PC-3 (cell line): ENCODE data around the gene LUC7L. TPM values are rescaled to one million over a fixed set of nuclear protein-coding genes. Genes with fewer than 3 reads are reported as not detected.

Experiments used
- ATAC-seq: fragments of 200-7000 bp; cut with Tn5 transposase; 2 replicates; pipeline ENCODE4 v1.9.1; 2020; ENCODE audit warnings: mild to moderate bottlenecking, moderate library complexity
- BruUV-seq: library from RNA; stranded (reverse); fragments of 400-500 nt; replicated peaks from 2 replicates; lab custom pipeline; 2021; lab: Mats Ljungman, UMichigan
- CTCF ChIA-PET: fragments of 300-600 bp; sonication (Branson Sonifier 250); formaldehyde crosslinking; loops from one replicate; lab custom pipeline; 2022; ENCODE audit warnings: antibody characterized with exemption; lab: Charles Lee
- POLR2A ChIA-PET: fragments of 300-600 bp; sonication (Branson Sonifier 250); formaldehyde crosslinking; loops from one replicate; lab custom pipeline; 2022; ENCODE audit warnings: antibody characterized with exemption; ENCODE audit not compliant: unreplicated experiment; lab: Charles Lee
- DNase-seq: peaks from one replicate; pipeline ENCODE4 v3.0.0-alpha.2; 2015
- H2AFZ ChIP-seq: fragments of 300-600 bp; sonication (generic); 2 replicates; pipeline ENCODE4 v1.6.0; 2016; ENCODE audit warnings: antibody characterized with exemption, low read length
- H3F3A ChIP-seq: fragments of 300-600 bp; sonication (generic); one replicate; pipeline ENCODE4 v1.6.0; 2017; ENCODE audit warnings: antibody characterized with exemption, low read length, control low read depth, mild to moderate bottlenecking; ENCODE audit not compliant: unreplicated experiment
- H3K27ac ChIP-seq: fragments of 300-600 bp; sonication (generic); 2 replicates; pipeline ENCODE4 v1.5.1; 2016; ENCODE audit warnings: mild to moderate bottlenecking, low read length
- H3K27me3 ChIP-seq: fragments of 300-600 bp; sonication (generic); 2 replicates; pipeline ENCODE4 v1.6.1; 2016; ENCODE audit warnings: low read length, mixed read lengths
- H3K36me3 ChIP-seq: fragments of 300-600 bp; sonication (generic); 2 replicates; pipeline ENCODE4 v1.6.1; 2016; ENCODE audit warnings: low read depth, mixed run types, low read length, mixed read lengths
- H3K4me1 ChIP-seq: fragments of 300-600 bp; sonication (generic); 2 replicates; pipeline ENCODE4 v1.5.1; 2016; ENCODE audit warnings: low read length; ENCODE audit not compliant: insufficient read depth
- H3K4me2 ChIP-seq: fragments of 300-600 bp; sonication (generic); 2 replicates; pipeline ENCODE4 v1.6.0; 2016; ENCODE audit warnings: low read length
- H3K4me3 ChIP-seq: fragments of 300-600 bp; sonication (generic); 2 replicates; pipeline ENCODE4 v1.5.1; 2016; ENCODE audit warnings: mild to moderate bottlenecking, low read length, mixed read lengths
- H3K79me2 ChIP-seq: fragments of 300-600 bp; sonication (generic); 2 replicates; pipeline ENCODE4 v1.6.1; 2017; ENCODE audit warnings: low read length, mixed read lengths
- H3K9ac ChIP-seq: fragments of 300-600 bp; sonication (generic); 2 replicates; pipeline ENCODE4 v1.6.0; 2016; ENCODE audit warnings: mild to moderate bottlenecking, low read length
- H3K9me2 ChIP-seq: fragments of 300-600 bp; sonication (generic); replicated peaks from 2 replicates; pipeline ENCODE4 v1.6.1; 2016; ENCODE audit warnings: mixed run types, low read length, mixed read lengths
- H3K9me3 ChIP-seq: fragments of 300-600 bp; sonication (generic); 2 replicates; pipeline ENCODE4 v1.6.1; 2016; ENCODE audit warnings: low read length, mixed read lengths
- H4K20me1 ChIP-seq: fragments of 300-600 bp; sonication (generic); 2 replicates; pipeline ENCODE4 v1.6.1; 2016; ENCODE audit warnings: low read length, mixed read lengths
- EZH2 ChIP-seq: fragments of 300-600 bp; sonication (generic); IDR thresholded peaks from one replicate; pipeline ENCODE4 v1.6.1; 2017; ENCODE audit warnings: antibody characterized with exemption, mild to moderate bottlenecking, low read length; ENCODE audit not compliant: unreplicated experiment
- EZH2phosphoT487 ChIP-seq: fragments of 300-600 bp; sonication (generic); IDR thresholded peaks from 2 replicates; pipeline ENCODE4 v1.6.1; 2018; ENCODE audit warnings: mild to moderate bottlenecking, antibody characterized with exemption, low read length, borderline replicate concordance
- intact Hi-C: fragments of 100-400 bp; cut with micrococcal nuclease; formaldehyde crosslinking; loops from 2 replicates; pipeline ENCODE4 v1.9.0; 2023
- total RNA-seq: library from RNA; depleted of rRNA; stranded (reverse); fragments of >200 nt; gene quantifications from 2 replicates; pipeline ENCODE4 v1.2.3, GENCODE V29; 2014
- TF ChIP-seq, protein P1 (sequence below): fragments of 300-600 bp; sonication (generic); conservative IDR thresholded peaks from 2 replicates; pipeline ENCODE4 v1.5.1; 2017; ENCODE audit warnings: antibody characterized with exemption, low read depth, mild to moderate bottlenecking, low read length

Gene LUC7L
- total RNA-seq, 1 experiment from 2014 or later, result 46.0 TPM

DNA sequence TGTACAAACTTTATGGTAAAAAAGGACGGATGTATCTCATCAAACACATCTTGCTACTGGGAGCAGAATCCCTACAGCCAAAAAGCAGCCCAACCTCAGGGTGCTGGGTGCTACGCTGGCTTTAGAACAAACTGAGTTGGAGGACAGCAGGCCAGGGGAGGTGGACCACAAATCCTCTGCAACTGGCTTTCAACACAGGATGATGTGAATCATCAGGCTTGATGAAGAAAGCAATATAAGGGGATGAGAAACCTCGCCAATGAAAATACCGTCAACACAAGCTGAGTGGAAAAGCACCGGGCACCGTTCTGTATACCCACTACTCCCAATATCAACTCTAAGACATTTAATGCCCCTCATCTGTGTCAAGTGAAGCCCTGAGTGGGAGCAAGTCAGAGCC lies 34.7 kb downstream of the LUC7L start:
- TF ChIP-seq, protein P1, sequence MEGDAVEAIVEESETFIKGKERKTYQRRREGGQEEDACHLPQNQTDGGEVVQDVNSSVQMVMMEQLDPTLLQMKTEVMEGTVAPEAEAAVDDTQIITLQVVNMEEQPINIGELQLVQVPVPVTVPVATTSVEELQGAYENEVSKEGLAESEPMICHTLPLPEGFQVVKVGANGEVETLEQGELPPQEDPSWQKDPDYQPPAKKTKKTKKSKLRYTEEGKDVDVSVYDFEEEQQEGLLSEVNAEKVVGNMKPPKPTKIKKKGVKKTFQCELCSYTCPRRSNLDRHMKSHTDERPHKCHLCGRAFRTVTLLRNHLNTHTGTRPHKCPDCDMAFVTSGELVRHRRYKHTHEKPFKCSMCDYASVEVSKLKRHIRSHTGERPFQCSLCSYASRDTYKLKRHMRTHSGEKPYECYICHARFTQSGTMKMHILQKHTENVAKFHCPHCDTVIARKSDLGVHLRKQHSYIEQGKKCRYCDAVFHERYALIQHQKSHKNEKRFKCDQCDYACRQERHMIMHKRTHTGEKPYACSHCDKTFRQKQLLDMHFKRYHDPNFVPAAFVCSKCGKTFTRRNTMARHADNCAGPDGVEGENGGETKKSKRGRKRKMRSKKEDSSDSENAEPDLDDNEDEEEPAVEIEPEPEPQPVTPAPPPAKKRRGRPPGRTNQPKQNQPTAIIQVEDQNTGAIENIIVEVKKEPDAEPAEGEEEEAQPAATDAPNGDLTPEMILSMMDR, result no peak
- TF ChIP-seq EZH2phosphoT487 (no peak), EZH2 (no peak)
- H3K4me3 ChIP-seq, result no peak overlapping the region
- H3F3A ChIP-seq, result no peaks in the 10 kb centered on the region
- no peaks in the 10 kb centered on the region for H3K79me2 ChIP-seq
- ATAC-seq (no peak), DNase-seq (no peak)
- ChIA-PET POLR2A (no interaction called here), CTCF (interaction anchor here (0.6 kb wide), 1 partner anchor 34 kb away, joined by 3 read pairs; no protein-coding TSS in a partner anchor)
- H3K4me2 ChIP-seq, result no peak overlapping the region
- intact Hi-C loops, result no loop called here
- H3K9ac ChIP-seq, result no peak overlapping the region
- H4K20me1 ChIP-seq, result no peaks in the 10 kb centered on the region
- no peak overlapping the region for H2AFZ ChIP-seq
- no TSS peak for BruUV-seq
- H3K36me3 ChIP-seq, result peaks cover 26% of the 10 kb centered on the region
- H3K27ac ChIP-seq, result no peak overlapping the region
- no peaks in the 10 kb centered on the region for H3K9me3 ChIP-seq
- no peaks in the 10 kb centered on the region for H3K4me1 ChIP-seq
- no peaks in the 10 kb centered on the region for H3K9me2 ChIP-seq
- no peaks in the 10 kb centered on the region for H3K27me3 ChIP-seq

- CTCF ChIA-PET, result no interaction called here
- intact Hi-C loops, result no loop called here
- no peaks in the 10 kb centered on the region for H3K4me1 ChIP-seq
- no peak for TF ChIP-seq EZH2phosphoT487
- TF ChIP-seq, protein P1, result no peak
- no peak for TF ChIP-seq EZH2
- H3K4me3 ChIP-seq, result no peak overlapping the region
- ATAC-seq (no peak), DNase-seq (no peak)
- H3K9ac ChIP-seq, result no peak overlapping the region
- H3K79me2 ChIP-seq, result no peaks in the 10 kb centered on the region
- H3K9me2 ChIP-seq, result no peaks in the 10 kb centered on the region
- no peaks in the 10 kb centered on the region for H4K20me1 ChIP-seq
- POLR2A ChIA-PET, result no interaction called here
- H3K4me2 ChIP-seq, result no peak overlapping the region
- H3F3A ChIP-seq, result no peaks in the 10 kb centered on the region
- H3K27me3 ChIP-seq, result no peaks in the 10 kb centered on the region
- H3K27ac ChIP-seq, result no peak overlapping the region
- no TSS peak for BruUV-seq
- peaks cover 23% of the 10 kb centered on the region for H3K36me3 ChIP-seq
- H3K9me3 ChIP-seq, result no peaks in the 10 kb centered on the region
- no peak overlapping the region for H2AFZ ChIP-seq
Observed at GRCh38 chr16:193441-193840, 35.8 kb downstream of the LUC7L start.

GRCh38 chr16:192686-193085 lies 36.6 kb downstream of the LUC7L start:
- no peak for DNase-seq
- no TSS peak for BruUV-seq
- no peaks in the 10 kb centered on the region for H3K4me1 ChIP-seq
- H3K4me3 ChIP-seq, result no peak overlapping the region
- no peaks in the 10 kb centered on the region for H3K79me2 ChIP-seq
- ChIA-PET CTCF (no interaction called here), POLR2A (no interaction called here)
- no peak overlapping the region for H3K9ac ChIP-seq
- no peaks in the 10 kb centered on the region for H3F3A ChIP-seq
- no peaks in the 10 kb centered on the region for H3K9me3 ChIP-seq
- H2AFZ ChIP-seq, result no peak overlapping the region
- no peak overlapping the region for H3K4me2 ChIP-seq
- H3K9me2 ChIP-seq, result no peaks in the 10 kb centered on the region
- H4K20me1 ChIP-seq, result no peaks in the 10 kb centered on the region
- no peak overlapping the region for H3K27ac ChIP-seq
- peaks cover 19% of the 10 kb centered on the region for H3K36me3 ChIP-seq
- intact Hi-C loops, result no loop called here
- ATAC-seq, result no peak
- TF ChIP-seq EZH2 (no peak), EZH2phosphoT487 (no peak)
- TF ChIP-seq, protein P1, result no peak
- no peaks in the 10 kb centered on the region for H3K27me3 ChIP-seq
